HAP-1 (cell line): Measurements from ENCODE around the gene SPATA46.
"Not testable (repeated sequence)": the region's sequence is repeated elsewhere in the genome, so short reads cannot be mapped to it uniquely, and the experiment has no call there.

Experiments
- DNase-seq, 2 experiments: peaks; one replicate each; pipeline ENCODE4 v3.0.0-alpha.2; 2016 to 2020; ENCODE audit warnings: low spot score in 2 of 2
- H3K27me3 ChIP-seq: fragments of 250-450 bp; sonication (Bioruptor Pico); 2 replicates; pipeline ENCODE4 v1.5.1; 2020; ENCODE audit warnings: low read depth, mild to moderate bottlenecking, moderate library complexity
- H3K36me3 ChIP-seq: fragments of 250-450 bp; sonication (Bioruptor Pico); replicated peaks from 2 replicates; pipeline ENCODE4 v1.5.1; 2020; ENCODE audit warnings: mild to moderate bottlenecking
- H3K4me1 ChIP-seq: fragments of 250-450 bp; sonication (Bioruptor Pico); 2 replicates; pipeline ENCODE4 v1.5.1; 2020; ENCODE audit warnings: mild to moderate bottlenecking
- H3K4me3 ChIP-seq: fragments of 250-450 bp; sonication (Bioruptor Pico); 2 replicates; pipeline ENCODE4 v1.5.1; 2020; ENCODE audit warnings: mild to moderate bottlenecking, moderate library complexity
- H3K9me3 ChIP-seq: fragments of 250-450 bp; sonication (Bioruptor Pico); 2 replicates; pipeline ENCODE4 v1.5.1; 2020; ENCODE audit warnings: mild to moderate bottlenecking, moderate library complexity
- in situ Hi-C: fragments of 300-500 bp; cut with MboI; formaldehyde crosslinking; loops from 3 replicates; pipeline ENCODE4 v1.14.3; 2020; ENCODE audit warnings: low sequenced_read_pairs, inconsistent platforms, mixed read lengths

The SPATA46 gene

GRCh38 chr1:162364498-162364897 lies 12.2 kb downstream of the SPATA46 start:
- Histone ChIP-seq H3K36me3 (no peaks in the 10 kb centered on the region), H3K9me3 (no peaks in the 10 kb centered on the region), H3K4me1 (no peaks in the 10 kb centered on the region), H3K4me3 (no peak overlapping the region), H3K27me3 (no peaks in the 10 kb centered on the region)
- no peak for DNase-seq
- in situ Hi-C loops, result no loop called here

- in situ Hi-C loops, result no loop called here
- no peak for DNase-seq
- no peaks in the 10 kb centered on the region for H3K9me3 ChIP-seq
- no peak overlapping the region for H3K4me3 ChIP-seq
- no peaks in the 10 kb centered on the region for H3K4me1 ChIP-seq
- no peaks in the 10 kb centered on the region for H3K27me3 ChIP-seq
- no peaks in the 10 kb centered on the region for H3K36me3 ChIP-seq
Observed at GRCh38 chr1:162363823-162364222, 12.8 kb downstream of the SPATA46 start.

DNA sequence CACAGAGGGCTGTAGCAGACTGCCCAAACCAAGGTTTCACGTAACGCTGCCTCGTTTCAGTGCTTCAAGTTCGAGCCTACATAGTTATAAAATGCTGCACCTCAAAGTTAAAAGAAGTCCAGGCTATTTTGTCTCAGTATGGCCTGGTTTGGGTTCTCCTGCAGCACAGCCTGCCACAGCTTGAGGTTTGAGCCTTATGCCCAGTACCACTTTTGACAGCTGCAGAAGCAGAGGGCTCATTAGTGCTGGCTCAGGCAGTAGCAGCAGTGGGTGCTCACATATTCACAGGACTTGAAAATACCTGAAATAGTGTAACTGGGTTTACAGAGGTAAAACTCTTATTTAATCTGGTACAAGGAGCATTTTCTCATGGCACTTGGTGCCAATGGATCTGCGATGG lies 15.3 kb downstream of the SPATA46 start:
- no peaks in the 10 kb centered on the region for H3K27me3 ChIP-seq
- no peaks in the 10 kb centered on the region for H3K36me3 ChIP-seq
- no peak overlapping the region for H3K4me3 ChIP-seq
- in situ Hi-C loops, result no loop called here
- no peaks in the 10 kb centered on the region for H3K4me1 ChIP-seq
- no peak for DNase-seq
- no peaks in the 10 kb centered on the region for H3K9me3 ChIP-seq

DNA sequence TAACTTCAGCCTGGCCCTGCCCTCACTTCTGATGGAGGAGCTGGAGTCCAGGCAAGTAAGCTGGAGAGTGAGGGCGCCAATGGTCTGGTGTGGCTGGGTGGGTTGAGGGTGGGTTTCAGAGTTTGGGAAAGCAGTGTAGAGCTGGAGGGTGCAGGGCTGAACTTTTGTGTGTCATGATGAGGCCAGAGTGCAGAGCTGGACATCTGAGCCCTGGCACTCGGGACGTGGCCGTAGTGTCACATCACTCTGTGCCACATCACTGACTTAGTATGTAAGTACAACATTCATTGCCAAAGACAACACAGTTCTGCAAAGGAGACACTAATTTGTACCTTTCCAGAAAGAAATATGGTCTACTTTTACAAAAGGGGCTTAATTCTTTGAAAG lies 15.8 kb downstream of the SPATA46 start:
- Histone ChIP-seq H3K36me3 (no peaks in the 10 kb centered on the region), H3K27me3 (no peaks in the 10 kb centered on the region), H3K4me3 (no peak overlapping the region), H3K4me1 (no peaks in the 10 kb centered on the region), H3K9me3 (no peaks in the 10 kb centered on the region)
- no peak for DNase-seq
- in situ Hi-C loops, result no loop called here

GRCh38 chr1:162360237-162360873 lies 16.3 kb downstream of the SPATA46 start:
- Histone ChIP-seq H3K4me1 (no peaks in the 10 kb centered on the region), H3K27me3 (no peaks in the 10 kb centered on the region), H3K36me3 (no peaks in the 10 kb centered on the region), H3K9me3 (no peaks in the 10 kb centered on the region), H3K4me3 (no peak overlapping the region)
- in situ Hi-C loops, result no loop called here
- no peak for DNase-seq

GRCh38 chr1:162359523-162360236 lies 17.0 kb downstream of the SPATA46 start:
- in situ Hi-C loops, result no loop called here
- no peaks in the 10 kb centered on the region for H3K4me1 ChIP-seq
- H3K4me3 ChIP-seq, result no peak overlapping the region
- no peaks in the 10 kb centered on the region for H3K27me3 ChIP-seq
- DNase-seq, result no peak
- H3K36me3 ChIP-seq, result no peaks in the 10 kb centered on the region
- no peaks in the 10 kb centered on the region for H3K9me3 ChIP-seq

- Histone ChIP-seq H3K9me3 (no peaks in the 10 kb centered on the region), H3K27me3 (no peaks in the 10 kb centered on the region), H3K4me1 (no peaks in the 10 kb centered on the region), H3K4me3 (no peak overlapping the region), H3K36me3 (no peaks in the 10 kb centered on the region)
- no peak for DNase-seq
- in situ Hi-C loops, result no loop called here
Observed at GRCh38 chr1:162358928-162359327, 17.7 kb downstream of the SPATA46 start.

DNA sequence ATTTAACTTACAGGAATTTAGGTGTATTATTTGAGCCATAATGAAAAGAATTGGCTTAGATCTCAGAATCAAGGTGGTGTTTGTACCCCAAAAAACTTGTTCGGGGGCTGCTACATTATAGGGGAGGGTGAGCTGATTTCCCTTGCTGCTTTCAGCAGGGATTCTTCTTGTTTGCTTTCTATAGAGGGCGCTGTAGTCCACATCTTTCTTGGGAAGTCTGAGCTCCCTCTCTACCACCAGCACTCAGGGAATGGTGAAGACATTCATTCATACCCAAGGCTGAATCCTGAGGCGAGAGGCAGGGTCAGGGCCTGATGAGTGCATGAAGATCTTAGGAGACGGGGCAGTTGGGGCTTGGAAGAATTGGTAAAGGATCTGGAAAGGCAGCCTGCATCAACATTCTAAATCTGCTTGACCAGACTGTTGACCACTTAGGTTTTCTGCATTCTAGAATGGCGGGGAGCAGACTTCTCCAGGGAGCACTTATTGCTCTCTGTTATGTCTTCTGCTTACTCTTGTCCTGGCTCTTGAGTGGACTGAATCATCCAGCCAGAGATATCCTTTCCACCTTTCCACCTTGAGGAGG lies 18.9 kb downstream of the SPATA46 start:
- Histone ChIP-seq H3K4me1 (no peaks in the 10 kb centered on the region), H3K9me3 (no peaks in the 10 kb centered on the region), H3K36me3 (no peaks in the 10 kb centered on the region), H3K27me3 (no peaks in the 10 kb centered on the region), H3K4me3 (no peak overlapping the region)
- DNase-seq, result peak; percentile 25 to 35
- in situ Hi-C loops, result no loop called here

- H3K9me3 ChIP-seq, result no peaks in the 10 kb centered on the region
- in situ Hi-C loops, result no loop called here
Observed at GRCh38 chr1:162353702-162354101, 23.0 kb downstream of the SPATA46 start.

DNA sequence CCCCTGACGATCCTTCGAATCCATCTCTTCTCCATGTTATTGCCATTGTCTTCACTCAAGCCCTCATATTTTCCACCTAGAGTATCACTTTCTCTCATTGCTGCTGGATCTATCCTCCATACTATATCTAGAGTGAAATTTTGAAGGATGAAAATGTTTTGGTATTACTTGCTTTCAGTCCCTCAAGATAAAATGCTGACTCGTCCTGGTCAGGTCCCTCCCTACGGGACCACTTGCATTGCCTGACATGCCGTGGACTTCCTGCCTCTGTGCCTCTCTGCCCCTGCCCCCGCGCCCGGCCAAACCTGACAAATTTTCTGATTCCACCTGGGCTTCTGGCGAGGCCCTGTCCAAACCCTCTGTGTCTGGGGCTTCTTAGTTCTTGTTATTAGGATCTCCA lies 23.6 kb downstream of the SPATA46 start:
- Histone ChIP-seq H3K4me1 (no peaks in the 10 kb centered on the region), H3K27me3 (no peaks in the 10 kb centered on the region), H3K36me3 (no peaks in the 10 kb centered on the region), H3K4me3 (no peak overlapping the region), H3K9me3 (no peaks in the 10 kb centered on the region)
- DNase-seq, result no peak
- in situ Hi-C loops, result no loop called here

More at GRCh38 chr1:162353702-162354101, 23.0 kb downstream of the SPATA46 start:
- no peaks in the 10 kb centered on the region for H3K36me3 ChIP-seq
- no peak overlapping the region for H3K4me3 ChIP-seq
- no peaks in the 10 kb centered on the region for H3K27me3 ChIP-seq
- no peaks in the 10 kb centered on the region for H3K4me1 ChIP-seq
- no peak for DNase-seq

- DNase-seq, in situ Hi-C loops, H3K4me1 ChIP-seq: not testable (repeated sequence)
Observed at GRCh38 chr1:162351874-162352273, 24.8 kb downstream of the SPATA46 start.

DNA sequence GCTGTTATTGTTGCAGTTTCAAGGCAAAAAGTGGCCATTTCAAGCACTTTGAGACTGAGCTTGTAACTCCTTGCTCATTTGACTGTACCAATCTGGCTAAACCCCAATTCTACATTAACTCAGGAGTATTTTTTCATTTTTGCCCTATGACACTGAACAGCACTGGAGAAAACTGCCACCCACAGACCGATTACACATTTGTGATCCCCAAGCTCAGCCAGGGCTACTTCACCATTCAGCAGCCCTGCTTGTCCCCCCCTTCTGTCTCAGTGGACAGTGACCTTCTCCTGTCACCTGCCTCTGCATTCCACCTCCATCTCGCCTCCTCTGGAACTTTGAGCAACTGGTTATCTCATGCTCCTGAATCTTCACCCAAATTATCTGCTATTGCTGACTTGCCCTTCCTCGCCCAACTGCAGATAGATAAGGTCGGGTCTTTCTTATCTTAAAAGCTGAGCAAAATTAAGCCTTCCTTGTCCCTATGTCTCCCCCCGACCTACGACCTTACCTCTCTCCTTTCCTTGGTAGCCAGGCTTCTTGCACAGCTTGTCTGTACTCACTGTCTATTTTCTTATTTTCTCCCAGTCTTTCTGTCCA lies 25.3 kb downstream of the SPATA46 start:
- in situ Hi-C loops, result no loop called here
- Histone ChIP-seq H3K9me3 (no peaks in the 10 kb centered on the region), H3K36me3 (no peaks in the 10 kb centered on the region), H3K4me1 (no peaks in the 10 kb centered on the region), H3K4me3 (no peak overlapping the region), H3K27me3 (no peaks in the 10 kb centered on the region)
- no peak for DNase-seq

More at GRCh38 chr1:162351874-162352273, 24.8 kb downstream of the SPATA46 start:
- H3K4me3 ChIP-seq, H3K36me3 ChIP-seq, H3K27me3 ChIP-seq, H3K9me3 ChIP-seq: not testable (repeated sequence)

DNA sequence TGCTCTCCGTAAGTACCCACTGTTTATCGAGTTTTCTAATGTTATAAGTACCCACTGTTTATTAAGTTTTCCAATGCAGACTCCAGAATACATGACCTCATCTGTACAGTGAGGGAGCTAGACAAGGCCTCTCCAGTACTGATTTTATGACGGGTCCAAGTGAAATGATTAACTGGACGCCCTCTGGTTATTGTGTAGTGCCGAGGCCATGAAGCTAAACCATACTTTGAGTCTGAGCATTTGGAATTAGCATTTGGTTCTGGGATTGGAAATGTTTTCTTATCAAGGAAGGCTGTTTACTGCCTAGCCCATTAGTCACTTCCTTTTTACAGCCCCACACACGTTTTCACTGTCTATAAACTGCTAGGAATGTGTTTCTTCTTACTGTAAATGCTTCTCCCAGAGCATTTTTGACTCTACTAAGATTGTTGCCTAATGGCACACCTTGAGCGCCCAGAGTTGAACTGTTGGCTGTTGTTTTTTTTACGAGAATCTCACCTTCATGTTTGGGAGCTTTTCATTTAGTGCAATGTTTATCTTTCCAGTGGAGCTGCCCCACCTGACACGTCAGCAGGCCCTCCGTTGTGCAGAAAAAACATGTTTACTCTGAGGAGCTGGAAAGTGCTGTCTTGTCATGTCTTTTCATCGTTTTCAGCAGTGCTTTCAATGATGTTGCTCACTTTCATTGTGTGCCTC lies 26.9 kb downstream of the SPATA46 start:
- Histone ChIP-seq H3K4me3 (no peak overlapping the region), H3K27me3 (no peaks in the 10 kb centered on the region), H3K4me1 (peaks cover 2% of the 10 kb centered on the region), H3K36me3 (no peaks in the 10 kb centered on the region), H3K9me3 (no peaks in the 10 kb centered on the region)
- DNase-seq, result no peak
- in situ Hi-C loops, result no loop called here

- H3K4me1 ChIP-seq, result peaks cover 4% of the 10 kb centered on the region
- no peaks in the 10 kb centered on the region for H3K27me3 ChIP-seq
- in situ Hi-C loops, result no loop called here
- no peak for DNase-seq
- no peak overlapping the region for H3K4me3 ChIP-seq
- H3K9me3 ChIP-seq, result no peaks in the 10 kb centered on the region
- H3K36me3 ChIP-seq, result no peaks in the 10 kb centered on the region
Observed at GRCh38 chr1:162347281-162347680, 29.4 kb downstream of the SPATA46 start.
